ENCODE results near the gene GPC5.

DNA sequence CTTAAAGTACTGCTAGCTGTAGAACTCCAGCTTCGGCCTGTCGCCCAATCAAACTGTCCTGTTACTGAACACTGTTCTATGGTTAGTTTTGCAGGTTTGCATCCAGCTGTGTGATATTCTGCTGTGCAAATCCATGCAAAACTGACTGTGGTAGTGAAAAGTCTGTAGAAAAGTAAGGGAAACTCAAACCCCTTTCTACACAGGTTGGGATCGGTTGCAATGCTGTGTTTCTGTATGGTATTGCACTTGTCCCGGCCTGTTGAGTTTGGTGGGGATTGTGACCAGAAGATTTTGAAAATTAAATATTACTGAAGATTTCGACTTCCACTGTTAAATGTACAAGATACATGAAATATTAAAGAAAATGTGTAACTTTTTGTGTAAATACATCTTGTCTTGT is 47.3 kb upstream of the GPC5 start:
- TF ChIP-seq ZNF629 (tag by site-specific recombination; IDR thresholded peaks at IDR 0.05) (no peak), ZNF660 (tag by site-specific recombination; IDR thresholded peaks at IDR 0.05) (no peak), SALL2 (tag by site-specific recombination; IDR thresholded peaks at IDR 0.05; ENCODE audit: borderline replicate concordance) (no peak), ZBTB17 (tag by site-specific recombination; IDR thresholded peaks at IDR 0.05) (no peak), ZNF121 (tag by site-specific recombination; IDR thresholded peaks at IDR 0.05) (no peak), YY1 (tag by site-specific recombination; IDR thresholded peaks at IDR 0.05) (no peak), SP2 (tag by site-specific recombination; IDR thresholded peaks at IDR 0.05) (no peak), ZNF391 (tag by site-specific recombination; IDR thresholded peaks at IDR 0.05; ENCODE audit: borderline replicate concordance, low read depth) (no peak)
- TF ChIP-seq, protein P1, sequence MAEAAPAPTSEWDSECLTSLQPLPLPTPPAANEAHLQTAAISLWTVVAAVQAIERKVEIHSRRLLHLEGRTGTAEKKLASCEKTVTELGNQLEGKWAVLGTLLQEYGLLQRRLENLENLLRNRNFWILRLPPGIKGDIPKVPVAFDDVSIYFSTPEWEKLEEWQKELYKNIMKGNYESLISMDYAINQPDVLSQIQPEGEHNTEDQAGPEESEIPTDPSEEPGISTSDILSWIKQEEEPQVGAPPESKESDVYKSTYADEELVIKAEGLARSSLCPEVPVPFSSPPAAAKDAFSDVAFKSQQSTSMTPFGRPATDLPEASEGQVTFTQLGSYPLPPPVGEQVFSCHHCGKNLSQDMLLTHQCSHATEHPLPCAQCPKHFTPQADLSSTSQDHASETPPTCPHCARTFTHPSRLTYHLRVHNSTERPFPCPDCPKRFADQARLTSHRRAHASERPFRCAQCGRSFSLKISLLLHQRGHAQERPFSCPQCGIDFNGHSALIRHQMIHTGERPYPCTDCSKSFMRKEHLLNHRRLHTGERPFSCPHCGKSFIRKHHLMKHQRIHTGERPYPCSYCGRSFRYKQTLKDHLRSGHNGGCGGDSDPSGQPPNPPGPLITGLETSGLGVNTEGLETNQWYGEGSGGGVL (tag by site-specific recombination; IDR thresholded peaks at IDR 0.05): no peak

All from HEK293 (cell line).